Stimulated activated naive CD4-positive, alpha-beta T cell (primary cell): ENCODE data around the gene PUM1.
A peak's percentile ranks its signal among the peaks of the same experiment; 100 is the strongest.
"Not testable (repeated sequence)": the region's sequence is repeated elsewhere in the genome, so short reads cannot be mapped to it uniquely, and the experiment has no call there.

Experiments
- DNase-seq, 6 experiments: peaks; one replicate each; lab custom pipeline; 2025; lab: John Stamatoyannopoulos, UW

PUM1 gene

DNA sequence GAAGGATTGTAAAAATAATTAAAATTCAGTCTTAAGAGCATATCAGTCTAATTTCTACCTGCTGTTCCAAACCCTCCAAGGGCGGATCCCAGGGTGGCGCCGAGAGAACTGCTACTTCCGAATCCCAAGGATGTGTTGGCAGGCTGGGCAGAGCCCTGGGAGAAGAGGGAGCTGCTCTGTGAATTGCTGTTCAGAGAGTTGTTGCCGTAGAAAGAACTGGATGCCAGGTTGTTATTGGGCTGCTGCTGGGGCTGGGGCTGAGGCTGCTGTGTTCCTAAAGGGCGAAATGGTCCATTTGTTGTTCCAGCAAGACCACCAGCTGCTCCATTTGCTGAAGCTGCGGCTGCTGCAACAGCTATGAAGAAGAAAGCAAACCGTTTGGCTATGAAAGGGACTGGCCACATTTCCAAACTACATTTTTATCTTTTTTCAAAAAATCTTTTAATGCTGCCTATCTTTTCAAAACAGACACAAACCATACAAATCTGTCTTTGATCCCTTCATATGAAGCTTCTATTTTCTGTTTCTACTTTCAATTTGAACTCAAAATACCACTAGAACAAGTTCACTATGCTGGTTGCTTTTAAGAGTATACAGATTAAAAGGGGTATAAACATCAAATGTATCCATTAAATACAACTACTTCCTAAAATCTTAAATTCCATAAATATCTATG is 99.5 kb downstream of the PUM1 start:
- no peak for DNase-seq

DNA sequence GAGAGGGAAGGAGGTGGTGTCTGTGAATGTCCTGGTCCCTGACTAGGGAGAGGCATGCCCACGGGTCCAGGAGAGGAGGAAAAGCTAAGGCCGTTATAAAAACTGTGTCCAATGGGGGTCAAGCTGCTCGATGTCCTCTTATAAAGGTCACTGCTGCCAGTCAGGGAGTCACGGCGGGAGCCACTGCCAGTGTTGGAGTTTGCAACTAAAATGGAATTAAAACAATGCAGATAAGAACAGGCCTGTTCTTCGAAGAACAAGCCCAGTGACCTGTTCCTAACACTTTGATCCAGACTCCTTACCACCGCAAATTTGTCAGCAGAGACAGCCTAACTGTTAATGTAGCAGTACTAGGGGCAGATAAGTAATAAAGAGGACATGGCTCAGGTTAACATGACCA is 100.8 kb downstream of the PUM1 start:
- no peak for DNase-seq

DNA sequence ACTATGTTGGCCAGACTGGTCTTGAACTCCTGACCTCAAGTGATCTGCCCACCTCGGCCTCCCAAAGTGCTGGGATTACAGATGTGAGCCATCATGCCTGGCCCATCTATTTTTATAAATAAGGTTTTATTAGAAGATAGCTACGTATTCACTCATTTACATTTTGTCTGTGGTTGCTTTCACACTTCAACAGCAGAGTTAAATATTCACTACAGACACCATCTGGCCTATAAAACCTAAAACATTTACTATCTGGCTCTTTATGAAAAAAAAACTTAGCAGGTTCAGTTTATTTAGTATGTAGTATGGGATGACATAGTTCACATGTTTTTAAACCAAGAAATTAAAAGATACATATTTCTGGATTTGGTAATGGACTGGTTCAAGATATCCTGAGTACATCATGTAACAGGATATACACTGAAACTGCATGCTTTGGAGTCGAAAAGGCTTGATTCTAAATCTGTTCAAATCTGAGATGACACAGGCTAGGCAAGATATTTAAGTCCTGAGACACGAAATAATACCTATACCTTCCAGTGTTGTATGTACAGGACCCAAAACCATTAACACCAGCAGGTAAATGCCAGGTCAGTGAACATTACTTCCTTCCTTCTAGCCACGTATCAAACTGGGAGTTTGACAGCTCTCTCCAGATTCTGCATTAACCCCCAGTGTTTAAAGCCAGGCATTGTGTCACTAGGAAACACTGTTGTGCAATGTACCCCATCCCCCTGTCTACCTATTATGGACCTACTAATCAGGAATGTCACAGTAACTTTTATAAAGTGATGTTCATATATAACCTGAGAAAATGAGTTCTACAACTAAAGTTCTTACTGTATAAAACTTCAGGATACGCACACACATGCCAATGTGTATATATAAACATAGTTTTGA is 102.7 kb downstream of the PUM1 start:
- DNase-seq, result no peak

DNA sequence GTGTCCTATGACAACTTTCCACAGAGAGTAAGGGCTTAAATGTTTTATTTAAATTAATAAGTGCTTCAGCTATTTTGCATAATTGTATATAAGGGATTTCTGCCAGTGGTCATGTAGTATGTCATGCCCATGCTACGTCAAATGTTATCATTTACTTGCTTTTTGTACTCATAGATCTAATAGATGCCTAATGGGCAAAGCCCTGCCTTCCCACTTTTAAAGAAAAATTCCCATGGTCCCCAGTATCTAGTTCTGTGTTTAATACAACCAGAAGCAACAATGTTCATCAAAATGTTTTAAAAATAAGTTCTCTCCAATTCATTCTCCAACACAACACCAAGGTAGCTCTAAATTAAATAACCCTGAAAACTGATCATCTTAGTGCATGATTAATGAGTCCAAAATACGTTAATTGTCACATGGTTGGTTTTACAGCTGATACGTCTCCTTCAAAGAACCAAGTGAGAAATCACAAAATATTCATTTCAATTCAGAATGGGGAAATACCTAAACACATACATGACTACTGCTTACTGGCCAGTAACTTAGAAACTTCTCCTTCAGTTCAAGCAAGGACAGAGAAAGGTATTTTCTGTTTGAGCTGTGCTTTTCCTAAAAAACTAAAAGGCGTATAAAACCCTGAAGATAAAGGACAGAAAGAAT is 107.8 kb downstream of the PUM1 start:
- DNase-seq, result no peak

DNA sequence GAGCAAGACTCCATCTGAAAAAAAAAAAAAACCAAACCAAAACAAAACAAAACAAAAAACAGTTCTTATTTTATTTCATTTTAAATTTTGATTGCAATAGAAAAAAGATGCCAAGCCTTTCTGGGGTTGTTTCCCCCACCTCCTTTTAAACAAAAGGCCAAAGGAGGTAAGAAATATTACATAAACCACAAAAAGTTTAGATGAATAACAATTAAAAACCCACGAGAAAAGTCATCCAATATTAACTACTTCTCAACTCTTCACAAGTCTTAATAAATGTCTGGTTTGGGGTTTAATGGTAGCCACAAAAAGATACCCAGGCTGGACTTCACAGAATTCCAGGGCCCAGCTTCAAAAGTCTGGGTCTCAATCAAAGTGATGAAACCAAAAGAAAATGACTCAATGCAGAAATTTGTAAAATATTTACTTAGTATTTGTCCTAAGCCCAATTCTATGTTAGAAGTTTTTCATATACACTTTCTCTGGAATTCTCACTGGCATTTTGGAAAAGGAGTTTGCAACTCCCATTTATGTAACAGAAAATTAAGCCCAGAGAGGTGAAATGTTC is 110.0 kb downstream of the PUM1 start:
- no peak for DNase-seq

DNA sequence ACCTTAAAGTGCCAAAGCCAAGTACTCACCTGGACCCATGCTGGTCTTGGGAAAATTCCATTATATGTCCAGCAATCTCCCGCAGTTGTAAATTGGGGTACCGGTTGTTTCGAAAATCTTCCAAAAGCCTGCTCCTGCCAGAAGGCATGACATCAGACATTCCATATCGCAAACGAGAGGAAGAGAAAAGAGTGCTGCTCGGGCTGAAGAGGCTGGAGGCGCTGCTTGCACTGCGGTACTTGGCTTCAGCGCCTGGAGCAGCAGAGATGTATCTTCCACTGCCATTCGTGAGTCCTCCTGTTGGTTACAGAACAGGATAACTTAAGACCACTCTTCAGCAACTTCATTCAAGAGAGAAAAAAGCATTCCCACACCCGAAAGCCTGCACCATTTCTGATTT is 111.8 kb downstream of the PUM1 start:
- DNase-seq, result no peak

DNA sequence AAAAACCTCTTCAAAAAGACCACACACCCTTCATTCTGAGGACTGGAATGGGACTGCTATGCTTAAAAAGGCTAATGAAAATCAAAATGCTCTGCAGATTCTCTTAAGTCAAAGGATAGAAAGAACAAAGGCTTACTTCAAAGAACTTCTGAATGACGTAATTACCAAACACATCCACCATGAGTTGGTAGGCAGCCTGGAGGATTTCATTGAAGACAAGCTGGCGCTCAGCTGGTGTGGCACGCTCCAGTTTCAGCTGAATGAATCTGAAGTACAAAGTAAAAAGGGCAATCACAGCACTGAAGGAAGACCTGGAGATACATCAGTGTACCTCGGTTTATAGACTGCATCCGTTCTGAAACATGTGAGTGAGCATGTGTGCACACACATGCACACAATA is 113.4 kb downstream of the PUM1 start:
- DNase-seq, result peak in 3 of 6 experiments; percentile 3 to 15 (median 14)

DNA sequence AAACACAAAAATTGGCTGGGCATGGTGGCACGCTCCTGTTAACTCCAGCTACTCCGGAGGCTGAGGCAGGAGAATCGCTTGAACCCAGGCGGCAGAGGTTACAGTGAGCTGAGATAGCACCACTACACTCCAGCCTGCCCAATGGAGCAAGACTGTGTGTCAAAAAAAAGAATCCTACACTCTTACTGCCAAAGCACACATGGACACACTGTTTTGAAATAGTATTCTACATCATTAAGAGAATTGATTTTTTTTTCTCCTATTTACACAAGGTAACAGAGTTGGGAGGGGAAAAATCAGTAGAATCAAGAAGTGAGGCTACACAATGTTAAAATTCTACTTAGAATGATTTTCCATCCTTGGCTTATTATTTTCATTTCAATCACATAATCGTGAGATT is 114.8 kb downstream of the PUM1 start:
- no peak for DNase-seq

DNA sequence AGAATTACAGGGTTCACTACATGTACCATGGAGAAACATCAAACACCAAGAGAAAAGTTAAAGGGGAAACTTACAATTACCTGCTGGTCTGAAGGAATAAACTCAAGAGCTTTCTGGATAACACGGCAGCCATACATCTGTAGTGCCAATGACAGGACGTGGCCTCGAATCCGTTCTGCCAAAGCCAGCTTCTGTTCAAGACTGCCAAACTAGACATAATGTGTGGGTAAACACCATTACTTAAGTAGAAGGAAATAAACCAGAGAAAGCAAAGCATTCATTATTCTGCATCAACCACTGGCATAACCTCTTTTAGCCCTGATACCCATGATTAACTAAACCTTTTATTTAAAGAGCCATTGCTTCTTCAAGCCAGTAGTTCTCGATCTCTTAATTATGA is 115.5 kb downstream of the PUM1 start:
- no peak for DNase-seq

DNA sequence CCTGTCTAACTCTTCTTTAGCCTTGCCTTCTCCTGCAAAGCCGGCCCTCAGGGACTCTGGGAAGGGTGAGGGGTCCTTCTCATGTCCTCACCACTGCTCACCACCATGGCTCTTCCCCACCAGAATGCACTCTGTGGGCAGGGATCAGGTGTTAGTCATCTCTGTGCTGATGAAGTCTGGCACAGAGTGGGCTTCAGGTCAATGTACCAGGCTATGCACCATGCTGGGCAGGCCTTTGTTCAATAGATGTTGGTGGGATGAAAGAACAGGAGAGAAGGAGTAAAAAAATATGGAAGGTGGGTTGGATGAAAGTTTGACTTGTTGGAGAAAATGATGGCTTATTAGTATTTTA is 116.1 kb downstream of the PUM1 start:
- DNase-seq, result not testable (repeated sequence)

DNA sequence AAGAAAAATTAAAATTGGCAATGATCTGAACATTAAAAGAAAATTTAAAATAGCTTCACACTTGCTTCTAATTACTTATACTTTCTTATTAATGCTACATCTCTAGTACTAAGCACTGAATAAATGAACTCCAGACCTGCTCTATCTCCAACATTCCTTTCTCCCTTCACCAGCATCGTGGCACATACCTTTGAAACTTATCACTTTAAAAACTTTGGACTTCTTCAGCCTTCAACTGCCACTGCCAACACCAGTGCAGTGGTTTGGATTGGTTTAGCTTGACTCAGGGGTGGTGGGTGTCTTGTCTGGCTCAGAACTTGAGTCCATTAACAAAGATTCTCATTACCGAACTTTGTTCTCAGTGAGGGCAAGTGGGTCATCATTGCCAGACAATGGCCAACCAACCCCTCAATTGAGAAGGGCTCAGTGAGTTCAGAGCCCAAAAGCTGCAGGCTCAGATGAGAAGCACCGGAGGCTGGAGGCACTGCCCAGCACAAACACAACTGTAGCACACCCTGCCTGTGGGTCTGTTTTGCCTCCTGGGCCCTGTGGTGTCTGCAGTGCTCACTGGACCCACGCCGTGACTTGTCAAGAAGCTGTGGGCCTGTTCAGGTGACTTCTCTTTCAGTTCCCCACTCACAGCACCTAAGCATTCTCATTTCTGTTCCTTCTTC is 116.6 kb downstream of the PUM1 start:
- DNase-seq, result not testable (repeated sequence)

DNA sequence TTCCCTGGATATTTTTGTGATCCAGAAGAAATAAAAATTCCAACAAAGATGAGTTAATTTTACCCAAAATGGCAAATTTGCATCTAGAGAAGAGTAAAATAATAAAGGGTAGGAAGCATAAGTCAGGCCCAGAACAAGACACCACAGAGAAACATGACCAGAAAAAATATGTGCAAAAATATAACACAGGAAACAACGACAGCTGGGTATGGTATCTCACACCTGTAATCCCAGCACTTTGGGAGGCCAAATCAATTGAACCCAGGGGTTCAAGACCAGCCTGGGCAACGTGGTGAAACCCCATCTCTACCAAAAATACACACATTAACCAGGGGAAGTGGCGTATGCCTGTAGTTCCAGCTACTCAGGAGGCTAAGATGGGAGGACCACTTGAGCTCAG is 117.2 kb downstream of the PUM1 start:
- DNase-seq, result no peak

DNA sequence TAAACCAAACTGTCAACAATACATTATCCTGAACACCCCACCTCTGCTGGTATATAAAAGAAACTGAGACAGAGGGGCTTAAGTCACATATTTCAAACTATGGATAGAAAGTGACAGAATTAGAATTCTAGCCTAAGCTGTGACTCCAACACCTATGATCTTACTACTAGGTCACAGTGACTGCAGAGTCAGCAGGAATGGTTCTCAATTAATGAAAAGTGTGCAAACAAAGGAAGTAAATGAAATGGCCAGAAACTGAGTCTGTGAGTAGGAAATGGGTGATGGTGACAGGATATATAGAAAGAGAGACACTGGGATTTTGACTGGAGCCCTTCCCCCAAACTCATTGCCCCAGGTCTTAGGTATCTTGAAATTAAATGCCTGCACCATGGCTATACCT is 118.3 kb downstream of the PUM1 start:
- no peak for DNase-seq

DNA sequence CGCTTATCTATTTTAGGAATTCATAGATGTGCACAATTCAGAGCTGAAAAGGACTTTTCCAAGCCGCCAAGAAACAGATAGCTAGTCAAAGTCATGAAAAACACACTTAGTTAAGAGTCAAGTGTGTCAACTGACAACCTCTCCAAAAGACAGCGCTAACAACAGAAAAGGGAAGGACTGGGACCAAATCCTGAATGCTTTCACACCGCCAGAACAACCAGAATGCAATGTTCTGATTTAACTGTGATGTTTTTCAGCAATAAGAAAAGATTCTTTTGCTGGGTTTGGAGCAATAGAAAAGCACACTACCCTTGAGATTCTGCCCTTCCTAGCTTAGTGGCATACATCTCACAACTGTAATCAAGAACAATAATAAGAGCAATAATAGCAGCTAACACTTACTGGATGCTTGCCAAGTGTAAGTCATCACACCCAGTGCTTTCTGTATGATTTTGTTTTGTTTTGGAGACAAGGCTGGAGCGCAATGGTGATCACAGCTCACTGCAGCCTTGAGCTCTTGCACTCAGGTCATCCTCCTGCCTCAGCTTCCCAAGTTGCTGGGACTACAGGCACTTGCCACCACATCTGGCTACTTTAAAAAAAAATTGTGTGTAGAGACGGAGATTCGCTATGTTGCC is 123.1 kb downstream of the PUM1 start:
- DNase-seq, result no peak

DNA sequence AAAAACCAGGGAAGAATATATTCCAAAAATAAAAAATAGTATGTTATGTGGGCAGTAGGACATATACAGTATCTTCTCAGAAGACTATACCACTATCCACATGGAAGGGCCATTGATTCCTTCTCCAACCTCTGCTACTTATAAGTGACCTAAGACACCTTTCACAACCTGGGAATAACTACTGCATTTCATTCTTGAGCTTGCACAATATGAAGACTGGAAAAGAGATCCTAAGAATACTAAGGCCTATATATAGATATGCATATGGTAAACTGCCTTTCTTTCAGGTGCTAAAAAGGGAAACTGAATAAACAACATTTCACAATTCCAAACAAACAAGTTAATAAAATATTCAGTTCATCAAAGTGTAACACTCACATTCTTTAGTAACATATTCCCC is 125.0 kb downstream of the PUM1 start:
- DNase-seq, result no peak

DNA sequence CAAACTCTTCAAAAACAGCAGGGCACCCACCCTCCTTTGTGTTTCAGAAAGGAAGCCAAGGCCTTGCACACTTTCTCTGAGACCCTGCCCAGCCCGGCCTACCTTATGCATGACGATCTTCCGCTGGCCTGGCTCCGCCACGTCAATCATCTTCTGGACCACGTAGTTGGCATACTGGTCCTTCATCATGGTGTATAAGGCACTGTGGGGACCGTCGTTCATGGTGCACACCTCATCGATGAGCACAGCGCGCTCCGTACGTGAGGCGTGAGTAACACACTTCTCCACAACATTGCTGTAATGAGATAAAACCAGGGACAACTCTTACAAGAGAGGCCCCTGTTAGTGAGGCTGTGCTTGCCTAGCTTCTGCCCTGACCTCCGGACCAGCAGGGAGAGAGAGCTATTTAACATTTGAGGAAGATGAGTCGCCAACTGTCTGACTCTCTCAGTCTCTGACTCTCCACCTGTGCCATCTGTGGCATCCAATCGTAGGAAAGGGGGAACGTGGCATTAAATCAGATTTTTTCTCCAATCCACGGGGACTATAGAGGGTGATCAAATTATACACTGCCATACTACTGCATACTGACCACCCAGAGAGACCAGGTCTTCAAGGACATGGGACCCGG is 128.9 kb downstream of the PUM1 start:
- no peak for DNase-seq

DNA sequence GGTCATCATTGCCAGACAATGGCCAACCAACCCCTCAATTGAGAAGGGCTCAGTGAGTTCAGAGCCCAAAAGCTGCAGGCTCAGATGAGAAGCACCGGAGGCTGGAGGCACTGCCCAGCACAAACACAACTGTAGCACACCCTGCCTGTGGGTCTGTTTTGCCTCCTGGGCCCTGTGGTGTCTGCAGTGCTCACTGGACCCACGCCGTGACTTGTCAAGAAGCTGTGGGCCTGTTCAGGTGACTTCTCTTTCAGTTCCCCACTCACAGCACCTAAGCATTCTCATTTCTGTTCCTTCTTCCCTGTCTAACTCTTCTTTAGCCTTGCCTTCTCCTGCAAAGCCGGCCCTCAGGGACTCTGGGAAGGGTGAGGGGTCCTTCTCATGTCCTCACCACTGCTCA is 129.8 kb downstream of the PUM1 start:
- not testable (repeated sequence) for DNase-seq

DNA sequence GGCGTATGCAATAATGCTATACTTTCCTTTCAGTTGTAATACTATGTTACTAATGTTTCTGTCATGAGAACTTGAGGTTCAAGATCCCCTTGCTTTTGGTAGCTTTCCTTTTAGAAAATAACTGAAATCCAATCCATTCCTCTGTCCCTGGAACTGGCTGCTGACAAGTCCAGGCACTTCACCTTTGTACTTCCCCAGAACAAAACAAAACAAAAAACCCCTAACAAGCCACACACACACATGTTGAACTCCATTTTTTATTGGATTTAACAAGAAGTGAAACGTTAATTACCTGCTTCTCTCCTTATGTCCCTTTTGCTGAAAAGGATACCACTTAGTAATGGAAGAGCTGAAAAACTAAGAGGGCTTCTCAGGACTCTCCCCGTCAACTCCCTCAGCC is 130.9 kb downstream of the PUM1 start:
- no peak for DNase-seq

DNA sequence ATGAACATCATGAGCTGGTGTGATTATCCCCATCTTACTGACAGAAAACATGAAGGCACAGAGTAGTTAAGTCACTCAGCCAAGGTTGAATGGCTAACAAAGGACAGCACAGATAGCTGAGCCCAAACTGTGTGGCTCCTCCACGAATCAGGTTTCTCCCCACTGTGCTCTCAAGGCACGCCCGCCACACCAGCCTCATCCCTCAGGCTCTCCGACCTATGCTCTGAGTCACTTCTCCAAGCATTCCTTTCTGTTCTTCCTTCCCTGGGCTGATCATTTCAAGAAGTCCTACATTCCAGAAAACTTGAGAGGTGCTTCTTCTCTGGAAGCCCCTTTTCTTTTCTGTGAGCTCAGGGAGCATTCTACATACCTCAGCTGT is 131.7 kb downstream of the PUM1 start:
- DNase-seq, result no peak

DNA sequence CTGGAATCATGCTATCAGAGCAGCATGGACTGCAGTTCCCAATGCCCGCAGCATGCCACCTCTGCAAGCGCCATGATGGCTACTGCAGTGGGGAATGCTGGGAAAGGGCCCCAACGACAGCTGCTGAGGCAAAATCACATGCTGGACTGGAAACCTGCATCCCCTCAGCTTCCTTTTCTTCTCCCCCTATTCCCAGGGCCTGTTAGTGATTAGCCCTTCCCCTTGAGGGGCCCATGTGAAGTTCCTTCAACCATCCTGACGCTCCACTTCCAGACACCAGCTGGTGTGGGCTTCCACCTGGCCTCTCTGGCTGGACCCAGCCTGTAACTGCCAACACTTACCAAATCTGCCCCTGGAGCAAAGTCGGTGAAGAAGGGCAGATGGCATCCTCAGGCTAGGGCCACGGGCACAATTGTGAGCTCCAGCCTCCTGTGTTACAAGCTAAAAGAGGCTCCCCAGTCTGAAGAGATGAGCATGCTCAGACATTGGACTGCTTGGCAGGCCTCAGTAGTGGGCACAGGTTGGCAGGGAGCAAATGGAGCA is 134.8 kb downstream of the PUM1 start:
- no peak for DNase-seq

DNA sequence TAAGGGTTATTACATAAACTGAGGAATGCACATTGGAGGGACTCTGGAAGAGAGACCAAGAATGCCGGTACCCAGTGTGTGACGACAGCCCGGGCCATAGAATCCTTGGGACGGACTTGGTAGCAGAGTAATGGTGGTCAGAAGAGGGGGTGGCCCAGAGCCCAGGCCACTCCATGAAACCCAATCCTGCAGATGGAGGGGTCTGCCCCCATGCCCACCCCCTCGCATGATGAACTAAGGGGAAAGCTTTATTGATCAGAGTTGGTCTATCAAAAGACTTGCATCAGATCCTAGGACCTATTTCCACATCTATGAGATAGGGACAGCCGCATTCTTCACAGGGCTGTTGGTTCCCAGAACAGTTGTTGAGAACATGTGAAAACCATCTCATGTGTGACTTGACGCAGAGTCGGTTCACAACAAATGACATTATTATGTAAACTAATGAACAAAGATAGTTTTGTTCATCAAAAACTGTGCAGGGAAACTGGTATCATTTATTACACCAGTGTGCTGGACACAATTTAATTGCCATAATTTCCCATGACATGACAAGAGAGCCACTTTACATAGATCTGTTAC is 135.5 kb downstream of the PUM1 start:
- no peak for DNase-seq
